DLD1 (cell line): ENCODE measurements around the gene ANKRD36B.
"Not testable (repeated sequence)": the region's sequence is repeated elsewhere in the genome, so short reads cannot be mapped to it uniquely, and the experiment has no call there.

Experiments
- in situ Hi-C: cut with HindIII; loops from 2 replicates; pipeline ENCODE4 v1.10.0; 2017; ENCODE audit warnings: low sequenced_read_pairs

The ANKRD36B gene

DNA sequence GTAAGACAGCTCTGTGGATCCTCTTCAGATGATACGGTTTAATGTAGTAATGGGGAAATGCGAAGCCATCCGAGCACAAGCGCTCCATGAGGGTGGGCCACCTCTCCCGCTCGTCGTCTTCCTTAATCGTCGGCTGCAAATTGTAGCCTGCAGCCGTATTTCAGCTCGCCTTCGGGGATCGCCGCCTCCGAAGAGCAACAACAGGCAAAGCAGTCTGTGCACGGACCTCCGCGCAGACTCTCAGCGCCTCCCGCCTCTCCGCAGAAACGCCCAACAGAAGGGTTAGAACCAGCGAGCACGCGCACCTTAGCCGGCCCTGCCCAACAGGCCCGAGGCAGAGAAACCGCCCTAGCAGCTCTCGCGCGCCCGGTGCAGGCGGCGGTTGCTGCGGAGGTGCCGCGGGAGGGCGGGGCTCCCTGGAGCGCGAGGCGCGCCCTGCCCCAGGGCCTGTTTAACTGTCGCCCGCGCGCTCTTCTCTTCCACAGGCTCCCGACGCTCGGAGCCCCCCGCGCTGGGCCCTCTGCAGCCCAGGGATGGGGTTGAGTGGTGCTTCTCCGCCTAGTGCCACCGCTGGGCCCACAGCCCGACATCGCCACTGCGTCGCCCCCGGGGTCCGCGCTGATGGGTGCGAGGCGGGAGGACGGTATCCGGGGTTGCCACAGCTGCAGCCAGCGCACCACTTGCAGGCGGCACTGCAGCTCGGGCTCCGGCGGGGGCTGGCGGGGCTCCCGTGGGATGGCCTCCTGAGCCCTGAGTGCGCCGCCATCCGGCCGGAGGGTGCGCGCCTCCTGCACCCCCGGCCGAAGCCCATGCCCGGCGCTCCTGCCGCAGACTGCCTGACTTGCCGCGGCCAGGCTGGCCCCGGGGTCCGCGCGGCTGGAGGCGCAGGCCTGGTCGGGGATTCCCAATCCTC is at the start of gene ANKRD36B:
ANKRD36B (minus strand) TSS at position 280 of the 913 bp plus-strand sequence; CDS start at position 88, 192 bp downstream.
- in situ Hi-C loops: not testable (repeated sequence)

DNA sequence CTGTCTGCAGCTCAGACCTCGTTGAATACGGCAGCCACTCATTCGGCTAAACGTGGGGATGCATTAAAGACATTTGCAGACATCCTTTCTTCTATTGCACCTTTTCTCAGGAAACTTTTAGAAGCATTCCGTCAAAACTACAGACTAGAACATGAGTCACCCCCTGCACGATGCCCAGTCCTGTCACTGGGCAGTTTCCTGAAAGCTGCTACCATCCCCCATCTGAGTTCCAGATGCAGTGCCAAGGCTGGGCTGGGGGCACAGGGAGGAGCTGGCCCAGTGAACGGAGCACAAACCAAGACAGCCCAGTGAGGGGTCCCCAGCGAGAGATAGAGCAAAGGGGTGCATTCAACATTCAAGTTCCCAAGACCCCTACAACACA is 36.4 kb upstream of the ANKRD36B start:
- in situ Hi-C loops: not testable (repeated sequence)

GRCh38 chr2:97625354-97626048 is 35.8 kb upstream of the ANKRD36B start:
- in situ Hi-C loops: not testable (repeated sequence)

- in situ Hi-C loops: not testable (repeated sequence)
These were observed 33.3 kb upstream of the ANKRD36B start for GRCh38 chr2:97622976-97623375.

DNA sequence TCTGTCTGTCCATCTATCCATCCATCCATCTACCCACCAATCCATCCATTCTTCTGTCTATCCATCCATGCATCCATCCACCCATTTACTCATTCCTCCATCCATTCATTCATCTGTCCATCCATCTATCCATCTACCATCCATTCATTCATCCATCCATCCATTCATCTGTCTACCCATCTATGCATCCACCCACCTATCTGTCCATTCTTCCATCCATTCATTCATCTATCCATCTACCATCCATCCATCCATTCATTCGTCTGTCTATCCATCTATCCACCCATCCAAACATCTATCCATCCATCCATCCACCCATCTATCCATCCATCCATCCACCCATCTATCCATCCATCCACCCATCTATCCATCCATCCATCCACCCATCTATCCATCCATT is 30.8 kb upstream of the ANKRD36B start:
- in situ Hi-C loops: not testable (repeated sequence)

DNA sequence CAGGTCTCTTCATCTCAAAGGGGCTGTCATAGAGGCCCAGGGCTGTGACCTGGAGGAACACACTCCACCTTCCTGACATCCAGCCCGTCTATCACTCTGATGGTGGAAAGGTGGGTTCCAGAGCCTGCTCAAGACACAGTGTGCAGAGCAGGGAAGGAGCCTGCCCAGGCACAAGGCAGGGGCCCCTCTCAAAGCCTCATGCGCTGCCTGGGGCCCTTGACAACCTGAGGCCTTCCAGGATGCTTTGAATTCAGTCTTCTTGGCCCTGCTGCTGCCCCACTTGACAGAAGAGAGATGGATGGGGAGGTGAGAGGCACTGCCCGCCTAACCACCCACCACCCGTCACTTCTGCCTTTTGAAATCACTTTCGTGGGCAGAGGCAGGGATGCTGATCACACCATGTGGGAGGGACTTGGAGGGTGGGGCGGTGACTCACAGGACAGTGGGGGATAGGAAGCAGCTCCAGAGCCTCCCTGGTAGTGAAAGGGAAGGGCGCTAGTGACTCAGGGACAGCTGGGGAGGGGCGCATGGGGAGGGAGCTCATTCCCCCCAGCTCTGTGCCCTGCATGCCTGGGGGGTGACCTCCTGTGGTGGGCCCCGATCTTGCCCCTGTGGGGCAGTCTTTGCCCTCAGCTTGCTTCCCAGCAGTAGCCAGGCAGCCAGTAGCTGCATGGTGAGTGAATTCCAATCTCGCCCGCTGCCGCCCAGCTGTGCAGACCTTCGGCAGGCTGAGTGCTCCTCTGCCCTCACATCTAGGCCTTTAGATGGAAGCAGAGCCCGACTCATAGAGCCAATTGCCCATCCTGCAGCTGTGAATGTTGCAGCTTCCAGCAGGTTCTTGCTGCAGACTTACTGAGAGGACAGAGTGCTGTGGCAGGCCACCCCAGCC is 29.5 kb upstream of the ANKRD36B start:
- in situ Hi-C loops: not testable (repeated sequence)

- in situ Hi-C loops: no loop called here
These were observed 28.2 kb upstream of the ANKRD36B start for GRCh38 chr2:97617911-97618310.

- in situ Hi-C loops: not testable (repeated sequence)
These were observed 26.1 kb upstream of the ANKRD36B start for GRCh38 chr2:97615746-97616145.

GRCh38 chr2:97611895-97612294 is 22.2 kb upstream of the ANKRD36B start:
- in situ Hi-C loops: not testable (repeated sequence)

DNA sequence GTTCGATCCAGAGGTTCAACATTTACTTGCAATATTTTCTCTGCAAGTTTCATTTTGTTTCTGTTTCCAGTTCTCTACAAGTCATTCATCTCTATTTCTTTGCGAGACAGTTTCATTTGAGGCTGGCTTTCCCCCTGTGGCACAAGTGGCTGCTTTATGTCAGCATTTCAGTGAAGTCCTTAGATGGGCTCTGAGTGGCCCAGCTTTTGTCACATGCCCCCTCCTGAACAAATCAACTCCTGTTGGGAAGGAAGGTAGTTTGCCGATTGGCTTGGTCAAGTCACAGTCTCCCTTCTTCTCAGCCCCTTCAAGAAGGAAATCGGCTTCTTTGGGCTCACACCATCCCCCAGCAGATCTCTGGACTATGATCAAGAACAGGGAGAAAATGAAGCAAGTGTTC is 19.1 kb upstream of the ANKRD36B start:
- in situ Hi-C loops: not testable (repeated sequence)

GRCh38 chr2:97605524-97606339 is 16.1 kb upstream of the ANKRD36B start:
- in situ Hi-C loops: not testable (repeated sequence)

DNA sequence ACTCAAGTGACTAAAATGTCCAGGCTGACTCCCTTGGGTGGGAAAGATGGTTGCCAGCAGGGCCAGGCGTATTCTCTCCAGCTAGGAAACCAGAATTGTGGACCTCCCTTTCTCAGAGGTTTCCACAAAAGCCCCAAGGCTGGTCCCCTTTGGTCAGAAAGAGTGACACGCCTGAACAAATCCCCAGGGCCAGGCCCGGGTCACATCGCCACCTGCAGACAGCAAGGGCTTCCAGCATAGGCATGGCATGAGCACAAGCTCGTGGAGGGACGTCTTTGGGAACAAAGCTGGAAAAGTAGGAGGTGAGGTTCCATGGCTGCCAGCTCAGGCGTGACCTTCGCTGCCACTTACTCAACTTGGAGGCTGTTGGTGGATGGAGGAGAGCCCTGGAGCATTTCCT is 15.4 kb upstream of the ANKRD36B start:
- in situ Hi-C loops: not testable (repeated sequence)

DNA sequence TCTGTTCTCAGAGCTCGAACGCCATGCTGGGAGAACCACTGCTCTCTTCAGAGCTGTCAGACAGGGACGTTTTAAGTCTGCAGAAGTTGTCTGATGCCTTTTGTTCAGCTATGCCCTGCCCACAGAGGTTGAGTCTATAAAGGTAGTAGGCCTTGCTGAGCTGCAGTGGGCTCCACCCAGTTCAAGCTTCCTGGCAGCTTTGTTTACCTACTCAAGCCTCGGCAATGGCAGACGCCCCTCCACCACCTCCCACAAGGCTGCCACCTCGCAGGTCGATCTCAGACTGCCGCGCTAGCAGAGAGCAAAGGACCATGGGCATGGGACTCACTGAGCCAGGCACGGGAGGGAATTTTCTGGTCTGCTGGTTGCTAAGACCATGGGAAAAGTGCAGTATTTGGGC is 11.9 kb upstream of the ANKRD36B start:
- in situ Hi-C loops: not testable (repeated sequence)

GRCh38 chr2:97596180-97596579 is 6.5 kb upstream of the ANKRD36B start:
- in situ Hi-C loops: not testable (repeated sequence)

DNA sequence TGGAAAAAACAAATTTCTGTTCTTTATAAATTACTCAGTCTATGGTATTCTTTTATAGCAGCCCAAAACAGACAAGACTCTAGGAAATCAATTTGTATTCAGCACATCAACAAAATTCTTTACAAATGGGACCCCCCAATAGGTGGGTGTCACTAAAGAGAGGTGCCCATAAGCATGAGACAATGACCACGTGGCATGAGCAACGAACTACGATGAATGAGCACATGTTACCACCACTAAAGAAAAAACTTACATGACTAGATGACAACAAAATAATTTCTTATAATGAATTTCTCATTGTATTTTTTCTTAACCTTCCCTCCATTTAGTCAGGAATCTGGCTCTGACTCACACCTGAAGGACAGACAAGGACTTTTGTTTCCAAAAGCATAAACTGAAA is 3.8 kb upstream of the ANKRD36B start:
- in situ Hi-C loops: not testable (repeated sequence)

- in situ Hi-C loops: not testable (repeated sequence)
These were observed 1.1 kb upstream of the ANKRD36B start for GRCh38 chr2:97590515-97591394.

DNA sequence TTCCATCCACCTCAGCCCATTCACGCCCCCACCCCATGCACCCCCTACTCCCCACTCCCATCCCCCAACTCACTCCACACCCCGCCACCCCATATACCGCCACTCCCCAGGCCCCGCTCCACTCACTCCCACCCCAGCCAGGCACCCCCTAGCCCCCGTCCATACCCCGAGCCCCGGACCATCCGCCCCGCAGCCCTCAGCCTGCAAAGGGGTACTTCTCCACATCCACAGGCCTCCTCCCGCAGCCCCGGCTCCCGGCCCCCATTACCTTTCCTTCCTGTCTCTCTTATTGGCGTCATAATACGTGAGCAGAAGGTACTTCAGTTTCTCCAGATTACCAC is 450 bp downstream of the ANKRD36B start:
- in situ Hi-C loops: not testable (repeated sequence)

DNA sequence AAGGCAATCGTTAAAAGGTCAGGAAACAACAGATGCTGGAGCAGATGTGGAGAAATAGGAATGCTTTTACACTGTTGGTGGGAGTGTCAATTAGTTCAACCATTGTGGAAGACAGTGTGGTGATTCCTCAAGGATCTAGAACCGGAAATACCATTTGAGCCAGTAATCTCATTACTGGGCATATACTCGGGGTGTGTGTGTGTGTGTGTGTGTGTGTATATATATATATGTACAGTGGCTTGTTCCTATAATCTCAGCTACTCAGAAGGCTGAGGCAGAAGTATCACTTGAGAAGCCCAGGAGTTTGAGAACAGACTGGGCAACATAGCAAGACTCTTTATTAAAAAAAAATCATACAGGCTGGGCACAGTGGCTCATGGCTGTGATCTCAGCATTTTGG is 24.0 kb downstream of the ANKRD36B start:
- in situ Hi-C loops: not testable (repeated sequence)

DNA sequence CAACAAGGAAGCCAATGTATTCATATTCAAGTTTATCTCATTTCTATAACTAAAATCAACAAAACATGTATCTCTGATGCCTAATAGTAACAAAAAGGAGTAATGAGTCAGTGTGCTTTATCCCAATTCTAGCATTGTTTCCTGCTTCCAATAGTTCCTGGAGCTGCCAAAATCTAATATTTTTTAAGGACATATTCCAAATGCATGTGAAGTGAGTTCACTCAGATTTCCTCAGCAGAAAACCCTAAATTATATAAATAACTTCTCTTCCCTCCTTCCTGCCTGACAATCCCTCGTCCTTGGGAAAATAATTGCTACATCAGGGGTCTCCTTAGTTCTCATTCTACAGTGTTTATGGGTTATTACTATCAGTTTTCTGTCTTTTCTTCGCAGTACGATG is 37.3 kb downstream of the ANKRD36B start:
- in situ Hi-C loops: not testable (repeated sequence)
